Liver (tissue), 9 donors: ENCODE measurements around the gene MECR. TPM values are rescaled to one million over a fixed set of nuclear protein-coding genes. Genes with fewer than 3 reads are reported as not detected.
A peak's percentile ranks its signal among the peaks of the same experiment; 100 is the strongest.

ENCODE experiments used
- DNase-seq: peaks from one replicate; pipeline ENCODE4 v3.0.0-alpha.2; 2017; ENCODE audit warnings: low spot score
- H3K27ac ChIP-seq, 2 donors: one replicate each; pipeline ENCODE4 v1.7.0; 2013; ENCODE audit warnings: inconsistent platforms in 2 of 2, low read length in 2 of 2, control low read depth in 1 of 2, low read depth in 1 of 2, mild to moderate bottlenecking in 1 of 2
- H3K27me3 ChIP-seq, 4 donors: one replicate each; pipeline versions ENCODE4 v1.6.1 to v1.7.0; 2013; ENCODE audit warnings: low read length in 3 of 4, inconsistent platforms in 1 of 4, mild to moderate bottlenecking in 1 of 4, moderate library complexity in 1 of 4; ENCODE audit not compliant: control insufficient read depth in 4 of 4, insufficient read depth in 4 of 4
- H3K36me3 ChIP-seq, 4 donors: one replicate each; pipeline versions ENCODE4 v1.6.1 to v1.7.0; 2013; ENCODE audit warnings: low read length in 3 of 4, mild to moderate bottlenecking in 3 of 4, low read depth in 1 of 4, moderate library complexity in 1 of 4; ENCODE audit not compliant: control insufficient read depth in 4 of 4, insufficient read depth in 3 of 4
- H3K4me1 ChIP-seq, 4 donors: one replicate each; pipeline versions ENCODE4 v1.6.1 to v1.7.0; 2013; ENCODE audit warnings: low read length in 3 of 4, mild to moderate bottlenecking in 3 of 4, moderate library complexity in 1 of 4; ENCODE audit not compliant: control insufficient read depth in 4 of 4, insufficient read depth in 4 of 4
- H3K4me3 ChIP-seq, 3 donors: one replicate each; pipeline versions ENCODE4 v1.6.1 to v1.7.0; 2013; ENCODE audit warnings: low read length in 3 of 3, control low read depth in 1 of 3, low read depth in 1 of 3, mild to moderate bottlenecking in 1 of 3
- H3K9ac ChIP-seq, 2 donors: one replicate each; pipeline ENCODE4 v1.7.0; 2013; ENCODE audit warnings: low read length in 2 of 2, mild to moderate bottlenecking in 2 of 2, moderate library complexity in 2 of 2, control low read depth in 1 of 2, low read depth in 1 of 2
- H3K9me3 ChIP-seq, 4 donors: one replicate each; pipeline versions ENCODE4 v1.6.1 to v1.7.0; 2013; ENCODE audit warnings: low read length in 3 of 4; ENCODE audit not compliant: control insufficient read depth in 4 of 4
- EGR1 ChIP-seq, 2 donors: IDR thresholded peaks; 2 replicates each; pipeline ENCODE4 v1.6.1; 2016 to 2018; ENCODE audit warnings: antibody characterized with exemption in 2 of 2, low read depth in 2 of 2
- FOXA1 ChIP-seq: IDR thresholded peaks from 2 replicates; pipeline ENCODE4 v1.6.1; 2016; ENCODE audit warnings: antibody characterized with exemption
- FOXA2 ChIP-seq: IDR thresholded peaks from 2 replicates; pipeline ENCODE4 v1.6.1; 2016; ENCODE audit warnings: antibody characterized with exemption
- GABPA ChIP-seq, 2 donors: IDR thresholded peaks in 1 of 2; conservative IDR thresholded peaks in 1 of 2; 2 replicates each; pipeline ENCODE4 v1.6.1; 2016; ENCODE audit warnings: antibody characterized with exemption in 2 of 2, mild to moderate bottlenecking in 1 of 2, moderate library complexity in 1 of 2
- HNF4A ChIP-seq, 2 donors: conservative IDR thresholded peaks; 2 replicates each; pipeline ENCODE4 v1.6.1; 2016; ENCODE audit warnings: antibody characterized with exemption in 2 of 2, mild to moderate bottlenecking in 2 of 2
- HNF4G ChIP-seq: IDR thresholded peaks from 2 replicates; pipeline ENCODE4 v1.6.1; 2016; ENCODE audit warnings: antibody characterized with exemption
- JUND ChIP-seq, 2 donors: IDR thresholded peaks; 2 replicates each; pipeline ENCODE4 v1.6.1; 2016; ENCODE audit warnings: antibody characterized with exemption in 2 of 2
- NR2F2 ChIP-seq: IDR thresholded peaks from 2 replicates; pipeline ENCODE4 v1.6.1; 2016; ENCODE audit warnings: antibody characterized with exemption
- RAD21 ChIP-seq, 2 donors: IDR thresholded peaks; 2 replicates each; pipeline ENCODE4 v1.6.1; 2016; ENCODE audit warnings: antibody characterized with exemption in 2 of 2, mild to moderate bottlenecking in 2 of 2
- RXRA ChIP-seq, 2 donors: IDR thresholded peaks; 2 replicates each; pipeline ENCODE4 v1.6.1; 2017 to 2018; ENCODE audit warnings: antibody characterized with exemption in 2 of 2, mild to moderate bottlenecking in 1 of 2
- SP1 ChIP-seq: IDR thresholded peaks from 2 replicates; pipeline ENCODE4 v1.6.1; 2018; ENCODE audit warnings: antibody characterized with exemption, mild to moderate bottlenecking
- TAF1 ChIP-seq: conservative IDR thresholded peaks from 2 replicates; pipeline ENCODE4 v1.6.1; 2016; ENCODE audit warnings: antibody characterized with exemption, mild to moderate bottlenecking
- YY1 ChIP-seq: IDR thresholded peaks from 2 replicates; pipeline ENCODE4 v1.6.1; 2016; ENCODE audit warnings: antibody characterized with exemption, mild to moderate bottlenecking
- whole genome bisulfite sequencing: extraction: QIAGEN DNeasy Blood & Tissue Kit; methylation state at CpG from one replicate; pipeline ENCODE4 v1.1.7; 2013; 5-methylcytosine and 5-hydroxymethylcytosine counted together
- polyA plus RNA-seq, 2 donors: library from polyadenylated mRNA; stranded (reverse) in 1 of 2; unstranded in 1 of 2; fragments of 200-250 nt in 1 of 2; fragments of >200 nt in 1 of 2; fragmentation: Nextera tagmentation in 1 of 2; extraction: Ambion mirVana in 1 of 2; gene quantifications; one replicate each; pipeline versions ENCODE4 v1.2.1 to v1.2.3, GENCODE V29; 2013 to 2015
- total RNA-seq, 2 donors: library from RNA; depleted of rRNA; stranded (reverse); fragments of >200 nt; gene quantifications; one replicate each; pipeline ENCODE4 v1.2.3, GENCODE V29; 2014
- TF ChIP-seq, protein P1 (sequence below): IDR thresholded peaks from 2 replicates; pipeline ENCODE4 v1.6.1; 2016; ENCODE audit warnings: antibody characterized with exemption
- TF ChIP-seq, protein P2 (sequence below): IDR thresholded peaks from 2 replicates; pipeline ENCODE4 v1.6.1; 2016; ENCODE audit warnings: antibody characterized with exemption, mild to moderate bottlenecking
- TF ChIP-seq, protein P3 (sequence below): IDR thresholded peaks from 2 replicates; pipeline ENCODE4 v1.6.1; 2016; ENCODE audit warnings: antibody characterized with exemption
- TF ChIP-seq, protein P4 (sequence below): IDR thresholded peaks from 2 replicates; pipeline ENCODE4 v1.6.1; 2016; ENCODE audit warnings: antibody characterized with exemption
- TF ChIP-seq, protein P5 (sequence below): fragments of 150-350 bp; IDR thresholded peaks from 2 replicates; pipeline ENCODE4 v1.5.1; 2017; ENCODE audit warnings: improper control_type of control experiment, low read depth, low read length; ENCODE audit not compliant: missing input control
- donor health status: healthy.
- donor health status: healthy.
- donor health status: healthy.
- donor health status: healthy.
- donor health status: healthy.

Gene MECR
- total and polyA plus RNA-seq, 4 donors, result 7.5 to 19.9 (median 13.2) TPM

DNA sequence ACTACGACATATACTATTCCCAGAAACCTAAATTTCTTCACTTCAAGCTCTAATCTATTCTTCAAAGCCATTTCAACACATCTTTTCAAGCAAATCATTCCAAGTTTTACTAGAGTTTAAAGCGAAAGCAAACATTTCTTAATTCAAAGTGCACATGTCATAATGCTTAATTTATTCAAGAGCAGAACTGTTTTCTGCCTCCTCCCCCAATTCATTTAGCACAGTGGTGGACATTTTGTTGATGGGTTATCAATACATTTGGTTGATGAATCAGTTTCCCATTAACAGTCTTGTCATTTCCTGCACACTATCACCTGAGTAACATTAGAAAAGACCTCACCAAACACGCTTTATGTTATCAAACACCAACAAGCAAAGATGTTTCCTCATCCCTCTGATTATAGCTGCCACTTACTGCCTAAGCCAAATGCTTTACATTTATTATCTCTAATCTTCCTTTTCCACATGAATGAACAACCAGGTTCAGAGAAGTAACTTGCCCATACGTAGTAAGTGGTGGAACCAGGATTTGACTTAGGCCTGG is 51.0 kb downstream of the MECR start:
- TF ChIP-seq RAD21 (IDR thresholded peaks at IDR 0.05) (peak; percentile 5 to 14), HNF4G (peak; percentile 33), YY1 (peak; percentile 72), GABPA (IDR thresholded peaks at IDR 0.05 in 1 of 2, conservative IDR thresholded peaks at IDR 0.05 in 1 of 2) (no peak), TAF1 (peak; percentile 21), FOXA2 (no peak), RXRA (IDR thresholded peaks at IDR 0.05) (peak; percentile 59 to 63), HNF4A (conservative IDR thresholded peaks at IDR 0.05) (peak; percentile 67 to 68), EGR1 (IDR thresholded peaks at IDR 0.05; ENCODE audit: low read depth in 2 of 2) (no peak), JUND (IDR thresholded peaks at IDR 0.05) (peak in 1 of 2 donors; percentile 23), NR2F2 (no peak), SP1 (peak; percentile 58), FOXA1 (no peak)
- TF ChIP-seq, protein P1, sequence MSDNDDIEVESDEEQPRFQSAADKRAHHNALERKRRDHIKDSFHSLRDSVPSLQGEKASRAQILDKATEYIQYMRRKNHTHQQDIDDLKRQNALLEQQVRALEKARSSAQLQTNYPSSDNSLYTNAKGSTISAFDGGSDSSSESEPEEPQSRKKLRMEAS, result peak; percentile 57
- TF ChIP-seq, protein P2, sequence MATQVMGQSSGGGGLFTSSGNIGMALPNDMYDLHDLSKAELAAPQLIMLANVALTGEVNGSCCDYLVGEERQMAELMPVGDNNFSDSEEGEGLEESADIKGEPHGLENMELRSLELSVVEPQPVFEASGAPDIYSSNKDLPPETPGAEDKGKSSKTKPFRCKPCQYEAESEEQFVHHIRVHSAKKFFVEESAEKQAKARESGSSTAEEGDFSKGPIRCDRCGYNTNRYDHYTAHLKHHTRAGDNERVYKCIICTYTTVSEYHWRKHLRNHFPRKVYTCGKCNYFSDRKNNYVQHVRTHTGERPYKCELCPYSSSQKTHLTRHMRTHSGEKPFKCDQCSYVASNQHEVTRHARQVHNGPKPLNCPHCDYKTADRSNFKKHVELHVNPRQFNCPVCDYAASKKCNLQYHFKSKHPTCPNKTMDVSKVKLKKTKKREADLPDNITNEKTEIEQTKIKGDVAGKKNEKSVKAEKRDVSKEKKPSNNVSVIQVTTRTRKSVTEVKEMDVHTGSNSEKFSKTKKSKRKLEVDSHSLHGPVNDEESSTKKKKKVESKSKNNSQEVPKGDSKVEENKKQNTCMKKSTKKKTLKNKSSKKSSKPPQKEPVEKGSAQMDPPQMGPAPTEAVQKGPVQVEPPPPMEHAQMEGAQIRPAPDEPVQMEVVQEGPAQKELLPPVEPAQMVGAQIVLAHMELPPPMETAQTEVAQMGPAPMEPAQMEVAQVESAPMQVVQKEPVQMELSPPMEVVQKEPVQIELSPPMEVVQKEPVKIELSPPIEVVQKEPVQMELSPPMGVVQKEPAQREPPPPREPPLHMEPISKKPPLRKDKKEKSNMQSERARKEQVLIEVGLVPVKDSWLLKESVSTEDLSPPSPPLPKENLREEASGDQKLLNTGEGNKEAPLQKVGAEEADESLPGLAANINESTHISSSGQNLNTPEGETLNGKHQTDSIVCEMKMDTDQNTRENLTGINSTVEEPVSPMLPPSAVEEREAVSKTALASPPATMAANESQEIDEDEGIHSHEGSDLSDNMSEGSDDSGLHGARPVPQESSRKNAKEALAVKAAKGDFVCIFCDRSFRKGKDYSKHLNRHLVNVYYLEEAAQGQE, result no peak
- TF ChIP-seq, protein P3, sequence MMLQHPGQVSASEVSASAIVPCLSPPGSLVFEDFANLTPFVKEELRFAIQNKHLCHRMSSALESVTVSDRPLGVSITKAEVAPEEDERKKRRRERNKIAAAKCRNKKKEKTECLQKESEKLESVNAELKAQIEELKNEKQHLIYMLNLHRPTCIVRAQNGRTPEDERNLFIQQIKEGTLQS, result no peak
- TF ChIP-seq, protein P4, sequence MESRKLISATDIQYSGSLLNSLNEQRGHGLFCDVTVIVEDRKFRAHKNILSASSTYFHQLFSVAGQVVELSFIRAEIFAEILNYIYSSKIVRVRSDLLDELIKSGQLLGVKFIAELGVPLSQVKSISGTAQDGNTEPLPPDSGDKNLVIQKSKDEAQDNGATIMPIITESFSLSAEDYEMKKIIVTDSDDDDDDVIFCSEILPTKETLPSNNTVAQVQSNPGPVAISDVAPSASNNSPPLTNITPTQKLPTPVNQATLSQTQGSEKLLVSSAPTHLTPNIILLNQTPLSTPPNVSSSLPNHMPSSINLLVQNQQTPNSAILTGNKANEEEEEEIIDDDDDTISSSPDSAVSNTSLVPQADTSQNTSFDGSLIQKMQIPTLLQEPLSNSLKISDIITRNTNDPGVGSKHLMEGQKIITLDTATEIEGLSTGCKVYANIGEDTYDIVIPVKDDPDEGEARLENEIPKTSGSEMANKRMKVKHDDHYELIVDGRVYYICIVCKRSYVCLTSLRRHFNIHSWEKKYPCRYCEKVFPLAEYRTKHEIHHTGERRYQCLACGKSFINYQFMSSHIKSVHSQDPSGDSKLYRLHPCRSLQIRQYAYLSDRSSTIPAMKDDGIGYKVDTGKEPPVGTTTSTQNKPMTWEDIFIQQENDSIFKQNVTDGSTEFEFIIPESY, result no peak
- TF ChIP-seq, protein P5, sequence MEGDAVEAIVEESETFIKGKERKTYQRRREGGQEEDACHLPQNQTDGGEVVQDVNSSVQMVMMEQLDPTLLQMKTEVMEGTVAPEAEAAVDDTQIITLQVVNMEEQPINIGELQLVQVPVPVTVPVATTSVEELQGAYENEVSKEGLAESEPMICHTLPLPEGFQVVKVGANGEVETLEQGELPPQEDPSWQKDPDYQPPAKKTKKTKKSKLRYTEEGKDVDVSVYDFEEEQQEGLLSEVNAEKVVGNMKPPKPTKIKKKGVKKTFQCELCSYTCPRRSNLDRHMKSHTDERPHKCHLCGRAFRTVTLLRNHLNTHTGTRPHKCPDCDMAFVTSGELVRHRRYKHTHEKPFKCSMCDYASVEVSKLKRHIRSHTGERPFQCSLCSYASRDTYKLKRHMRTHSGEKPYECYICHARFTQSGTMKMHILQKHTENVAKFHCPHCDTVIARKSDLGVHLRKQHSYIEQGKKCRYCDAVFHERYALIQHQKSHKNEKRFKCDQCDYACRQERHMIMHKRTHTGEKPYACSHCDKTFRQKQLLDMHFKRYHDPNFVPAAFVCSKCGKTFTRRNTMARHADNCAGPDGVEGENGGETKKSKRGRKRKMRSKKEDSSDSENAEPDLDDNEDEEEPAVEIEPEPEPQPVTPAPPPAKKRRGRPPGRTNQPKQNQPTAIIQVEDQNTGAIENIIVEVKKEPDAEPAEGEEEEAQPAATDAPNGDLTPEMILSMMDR, result no peak
- peaks cover 16 to 47% (median 41%) of the 10 kb centered on the region in 4 donors for H3K4me1 ChIP-seq
- H3K4me3 ChIP-seq, result peak overlapping the region; percentile 87 to 99 (median 95)
- H3K27me3 ChIP-seq, result no peaks in the 10 kb centered on the region
- 4% methylated on average over 4 of the region's 4 CpGs for whole genome bisulfite sequencing
- peak overlapping the region; percentile 100 for H3K27ac ChIP-seq
- DNase-seq, result no peak
- peak overlapping the region; percentile 99 for H3K9ac ChIP-seq
- peaks cover 0 to 2% (median 0%) of the 10 kb centered on the region in 4 donors for H3K36me3 ChIP-seq
- no peaks in the 10 kb centered on the region for H3K9me3 ChIP-seq
